Liver (tissue), 3 donors: ENCODE results near the gene SUSD4.

Source experiments
- ATF3 ChIP-seq: IDR thresholded peaks from 2 replicates; pipeline ENCODE4 v1.6.1; 2016; ENCODE audit warnings: antibody characterized with exemption
- CTCF ChIP-seq: fragments of 150-350 bp; IDR thresholded peaks from 2 replicates; pipeline ENCODE4 v1.5.1; 2017; ENCODE audit warnings: improper control_type of control experiment, low read depth, low read length; ENCODE audit not compliant: missing input control
- FOXA1 ChIP-seq: IDR thresholded peaks from 2 replicates; pipeline ENCODE4 v1.6.1; 2016; ENCODE audit warnings: antibody characterized with exemption
- GABPA ChIP-seq, 2 donors: IDR thresholded peaks in 1 of 2; conservative IDR thresholded peaks in 1 of 2; 2 replicates each; pipeline ENCODE4 v1.6.1; 2016; ENCODE audit warnings: antibody characterized with exemption in 2 of 2, mild to moderate bottlenecking in 1 of 2, moderate library complexity in 1 of 2
- HNF4G ChIP-seq: IDR thresholded peaks from 2 replicates; pipeline ENCODE4 v1.6.1; 2016; ENCODE audit warnings: antibody characterized with exemption
- RAD21 ChIP-seq, 2 donors: IDR thresholded peaks; 2 replicates each; pipeline ENCODE4 v1.6.1; 2016; ENCODE audit warnings: antibody characterized with exemption in 2 of 2, mild to moderate bottlenecking in 2 of 2
- RXRA ChIP-seq, 2 donors: IDR thresholded peaks; 2 replicates each; pipeline ENCODE4 v1.6.1; 2017 to 2018; ENCODE audit warnings: antibody characterized with exemption in 2 of 2, mild to moderate bottlenecking in 1 of 2
- TAF1 ChIP-seq: conservative IDR thresholded peaks from 2 replicates; pipeline ENCODE4 v1.6.1; 2016; ENCODE audit warnings: antibody characterized with exemption, mild to moderate bottlenecking
- YY1 ChIP-seq: IDR thresholded peaks from 2 replicates; pipeline ENCODE4 v1.6.1; 2016; ENCODE audit warnings: antibody characterized with exemption, mild to moderate bottlenecking
- ZBTB33 ChIP-seq: IDR thresholded peaks from 2 replicates; pipeline ENCODE4 v1.6.1; 2016; ENCODE audit warnings: antibody characterized with exemption
- TF ChIP-seq, protein P1 (sequence below): IDR thresholded peaks from 2 replicates; pipeline ENCODE4 v1.6.1; 2016; ENCODE audit warnings: antibody characterized with exemption
- TF ChIP-seq, protein P2 (sequence below): IDR thresholded peaks from 2 replicates; pipeline ENCODE4 v1.6.1; 2016; ENCODE audit warnings: antibody characterized with exemption, mild to moderate bottlenecking
- donor health status: healthy.
- donor health status: healthy.

DNA sequence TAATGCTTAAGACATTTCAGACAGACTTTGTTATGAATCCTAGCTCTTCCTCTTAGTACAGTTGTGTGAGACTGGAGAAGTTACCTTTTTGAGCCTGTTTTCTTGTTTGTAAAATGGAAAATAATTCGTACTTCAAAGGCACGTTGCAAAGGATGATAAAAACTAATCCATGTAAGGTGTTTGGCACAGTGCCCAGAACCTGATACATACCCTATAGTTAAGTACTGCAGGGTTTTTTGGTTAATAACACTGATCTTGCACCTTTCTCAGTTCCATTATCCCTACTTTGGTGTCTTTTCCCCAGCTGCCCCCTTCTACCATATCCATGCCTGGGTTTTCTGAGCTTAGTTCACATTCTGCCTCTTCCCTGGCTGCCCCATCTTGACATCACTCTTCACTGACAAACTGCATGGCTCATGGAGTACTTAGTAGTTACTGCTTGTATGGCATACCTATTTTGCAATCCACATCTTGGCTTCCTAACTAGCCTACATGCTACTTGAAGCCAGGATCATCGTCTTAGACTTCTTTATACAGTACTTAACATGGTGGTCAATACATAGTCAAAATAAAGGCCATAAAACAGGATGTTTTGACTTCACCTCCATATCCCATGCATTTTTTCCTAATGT, 39.3 kb upstream of the SUSD4 start:
- no peak for TF ChIP-seq CTCF
- TF ChIP-seq, protein P1, sequence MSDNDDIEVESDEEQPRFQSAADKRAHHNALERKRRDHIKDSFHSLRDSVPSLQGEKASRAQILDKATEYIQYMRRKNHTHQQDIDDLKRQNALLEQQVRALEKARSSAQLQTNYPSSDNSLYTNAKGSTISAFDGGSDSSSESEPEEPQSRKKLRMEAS = no peak
- TF ChIP-seq ATF3 = no peak
- TF ChIP-seq RXRA (IDR thresholded peaks at IDR 0.05) = no peak
- no peak for TF ChIP-seq FOXA1
- no peak for TF ChIP-seq GABPA (IDR thresholded peaks at IDR 0.05 in 1 of 2, conservative IDR thresholded peaks at IDR 0.05 in 1 of 2)
- no peak for TF ChIP-seq YY1
- TF ChIP-seq, protein P2, sequence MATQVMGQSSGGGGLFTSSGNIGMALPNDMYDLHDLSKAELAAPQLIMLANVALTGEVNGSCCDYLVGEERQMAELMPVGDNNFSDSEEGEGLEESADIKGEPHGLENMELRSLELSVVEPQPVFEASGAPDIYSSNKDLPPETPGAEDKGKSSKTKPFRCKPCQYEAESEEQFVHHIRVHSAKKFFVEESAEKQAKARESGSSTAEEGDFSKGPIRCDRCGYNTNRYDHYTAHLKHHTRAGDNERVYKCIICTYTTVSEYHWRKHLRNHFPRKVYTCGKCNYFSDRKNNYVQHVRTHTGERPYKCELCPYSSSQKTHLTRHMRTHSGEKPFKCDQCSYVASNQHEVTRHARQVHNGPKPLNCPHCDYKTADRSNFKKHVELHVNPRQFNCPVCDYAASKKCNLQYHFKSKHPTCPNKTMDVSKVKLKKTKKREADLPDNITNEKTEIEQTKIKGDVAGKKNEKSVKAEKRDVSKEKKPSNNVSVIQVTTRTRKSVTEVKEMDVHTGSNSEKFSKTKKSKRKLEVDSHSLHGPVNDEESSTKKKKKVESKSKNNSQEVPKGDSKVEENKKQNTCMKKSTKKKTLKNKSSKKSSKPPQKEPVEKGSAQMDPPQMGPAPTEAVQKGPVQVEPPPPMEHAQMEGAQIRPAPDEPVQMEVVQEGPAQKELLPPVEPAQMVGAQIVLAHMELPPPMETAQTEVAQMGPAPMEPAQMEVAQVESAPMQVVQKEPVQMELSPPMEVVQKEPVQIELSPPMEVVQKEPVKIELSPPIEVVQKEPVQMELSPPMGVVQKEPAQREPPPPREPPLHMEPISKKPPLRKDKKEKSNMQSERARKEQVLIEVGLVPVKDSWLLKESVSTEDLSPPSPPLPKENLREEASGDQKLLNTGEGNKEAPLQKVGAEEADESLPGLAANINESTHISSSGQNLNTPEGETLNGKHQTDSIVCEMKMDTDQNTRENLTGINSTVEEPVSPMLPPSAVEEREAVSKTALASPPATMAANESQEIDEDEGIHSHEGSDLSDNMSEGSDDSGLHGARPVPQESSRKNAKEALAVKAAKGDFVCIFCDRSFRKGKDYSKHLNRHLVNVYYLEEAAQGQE = no peak
- TF ChIP-seq RAD21 (IDR thresholded peaks at IDR 0.05) = no peak
- no peak for TF ChIP-seq ZBTB33
- TF ChIP-seq TAF1 = no peak
- TF ChIP-seq HNF4G = no peak
